HEK293 (cell line): Measurements from ENCODE around the gene TMEM202.

Experiments used
- TF ChIP-seq, protein P1 (sequence below): fragments of 450-650 bp; formaldehyde crosslinking; IDR thresholded peaks from 2 replicates; pipeline ENCODE4 v1.5.1; 2016; ENCODE audit warnings: missing biosample characterization, missing genetic modification characterization
- TF ChIP-seq, protein P2 (sequence below): fragments of 450-650 bp; formaldehyde crosslinking; IDR thresholded peaks from 2 replicates; pipeline ENCODE4 v1.5.1; 2016; ENCODE audit warnings: missing biosample characterization, missing genetic modification characterization

DNA sequence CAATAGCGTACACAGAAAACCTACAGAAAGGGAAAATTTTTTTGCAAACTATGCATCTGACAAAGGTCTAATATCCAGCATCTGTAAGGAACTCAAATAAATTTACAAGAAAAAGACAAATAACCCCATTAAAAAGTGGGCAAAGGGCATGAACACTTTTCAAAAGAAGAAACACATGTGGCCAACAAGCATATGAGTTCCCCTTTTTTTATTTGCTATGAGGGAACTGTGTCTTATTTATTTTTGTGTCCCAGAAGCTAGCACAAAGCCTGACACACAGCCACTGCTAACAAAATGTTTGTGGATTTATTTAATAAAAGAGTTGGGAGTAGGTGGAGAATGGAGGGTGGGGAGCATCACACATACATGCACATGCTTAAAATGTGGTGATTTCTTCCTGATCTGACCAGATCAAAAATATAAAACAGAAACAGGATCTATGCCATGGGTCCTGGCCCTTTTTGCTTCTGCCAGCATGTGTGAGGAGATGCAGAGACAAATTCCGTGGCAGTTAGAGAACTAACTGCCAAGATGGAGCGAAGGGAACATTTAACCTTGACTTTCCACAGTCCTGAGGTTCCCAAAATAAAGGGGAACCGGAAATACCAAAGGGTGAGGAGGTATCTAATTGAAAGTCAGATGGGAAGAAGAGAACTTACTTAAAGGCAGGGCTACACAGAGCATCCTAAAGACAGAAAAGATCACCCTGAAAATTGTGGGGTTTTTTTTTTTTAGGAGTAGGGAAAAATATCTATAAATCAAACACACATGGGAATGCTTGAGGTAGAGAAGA lies at the start of gene TMEM202:
- TF ChIP-seq, protein P1, sequence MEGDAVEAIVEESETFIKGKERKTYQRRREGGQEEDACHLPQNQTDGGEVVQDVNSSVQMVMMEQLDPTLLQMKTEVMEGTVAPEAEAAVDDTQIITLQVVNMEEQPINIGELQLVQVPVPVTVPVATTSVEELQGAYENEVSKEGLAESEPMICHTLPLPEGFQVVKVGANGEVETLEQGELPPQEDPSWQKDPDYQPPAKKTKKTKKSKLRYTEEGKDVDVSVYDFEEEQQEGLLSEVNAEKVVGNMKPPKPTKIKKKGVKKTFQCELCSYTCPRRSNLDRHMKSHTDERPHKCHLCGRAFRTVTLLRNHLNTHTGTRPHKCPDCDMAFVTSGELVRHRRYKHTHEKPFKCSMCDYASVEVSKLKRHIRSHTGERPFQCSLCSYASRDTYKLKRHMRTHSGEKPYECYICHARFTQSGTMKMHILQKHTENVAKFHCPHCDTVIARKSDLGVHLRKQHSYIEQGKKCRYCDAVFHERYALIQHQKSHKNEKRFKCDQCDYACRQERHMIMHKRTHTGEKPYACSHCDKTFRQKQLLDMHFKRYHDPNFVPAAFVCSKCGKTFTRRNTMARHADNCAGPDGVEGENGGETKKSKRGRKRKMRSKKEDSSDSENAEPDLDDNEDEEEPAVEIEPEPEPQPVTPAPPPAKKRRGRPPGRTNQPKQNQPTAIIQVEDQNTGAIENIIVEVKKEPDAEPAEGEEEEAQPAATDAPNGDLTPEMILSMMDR (tag by site-specific recombination): no peak
- TF ChIP-seq, protein P2, sequence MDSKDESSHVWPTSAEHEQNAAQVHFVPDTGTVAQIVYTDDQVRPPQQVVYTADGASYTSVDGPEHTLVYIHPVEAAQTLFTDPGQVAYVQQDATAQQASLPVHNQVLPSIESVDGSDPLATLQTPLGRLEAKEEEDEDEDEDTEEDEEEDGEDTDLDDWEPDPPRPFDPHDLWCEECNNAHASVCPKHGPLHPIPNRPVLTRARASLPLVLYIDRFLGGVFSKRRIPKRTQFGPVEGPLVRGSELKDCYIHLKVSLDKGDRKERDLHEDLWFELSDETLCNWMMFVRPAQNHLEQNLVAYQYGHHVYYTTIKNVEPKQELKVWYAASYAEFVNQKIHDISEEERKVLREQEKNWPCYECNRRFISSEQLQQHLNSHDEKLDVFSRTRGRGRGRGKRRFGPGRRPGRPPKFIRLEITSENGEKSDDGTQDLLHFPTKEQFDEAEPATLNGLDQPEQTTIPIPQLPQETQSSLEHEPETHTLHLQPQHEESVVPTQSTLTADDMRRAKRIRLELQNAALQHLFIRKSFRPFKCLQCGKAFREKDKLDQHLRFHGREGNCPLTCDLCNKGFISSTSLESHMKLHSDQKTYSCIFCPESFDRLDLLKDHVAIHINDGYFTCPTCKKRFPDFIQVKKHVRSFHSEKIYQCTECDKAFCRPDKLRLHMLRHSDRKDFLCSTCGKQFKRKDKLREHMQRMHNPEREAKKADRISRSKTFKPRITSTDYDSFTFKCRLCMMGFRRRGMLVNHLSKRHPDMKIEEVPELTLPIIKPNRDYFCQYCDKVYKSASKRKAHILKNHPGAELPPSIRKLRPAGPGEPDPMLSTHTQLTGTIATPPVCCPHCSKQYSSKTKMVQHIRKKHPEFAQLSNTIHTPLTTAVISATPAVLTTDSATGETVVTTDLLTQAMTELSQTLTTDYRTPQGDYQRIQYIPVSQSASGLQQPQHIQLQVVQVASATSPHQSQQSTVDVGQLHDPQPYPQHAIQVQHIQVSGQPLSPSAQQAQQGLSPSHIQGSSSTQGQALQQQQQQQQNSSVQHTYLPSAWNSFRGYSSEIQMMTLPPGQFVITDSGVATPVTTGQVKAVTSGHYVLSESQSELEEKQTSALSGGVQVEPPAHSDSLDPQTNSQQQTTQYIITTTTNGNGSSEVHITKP (tag by site-specific recombination): no peak
